ENCODE measurements around the gene KDM4F. TPM values are rescaled to one million over a fixed set of nuclear protein-coding genes. Genes with fewer than 3 reads are reported as not detected.

The KDM4F gene
- total and polyA plus RNA-seq, 12 donors: not detected

DNA sequence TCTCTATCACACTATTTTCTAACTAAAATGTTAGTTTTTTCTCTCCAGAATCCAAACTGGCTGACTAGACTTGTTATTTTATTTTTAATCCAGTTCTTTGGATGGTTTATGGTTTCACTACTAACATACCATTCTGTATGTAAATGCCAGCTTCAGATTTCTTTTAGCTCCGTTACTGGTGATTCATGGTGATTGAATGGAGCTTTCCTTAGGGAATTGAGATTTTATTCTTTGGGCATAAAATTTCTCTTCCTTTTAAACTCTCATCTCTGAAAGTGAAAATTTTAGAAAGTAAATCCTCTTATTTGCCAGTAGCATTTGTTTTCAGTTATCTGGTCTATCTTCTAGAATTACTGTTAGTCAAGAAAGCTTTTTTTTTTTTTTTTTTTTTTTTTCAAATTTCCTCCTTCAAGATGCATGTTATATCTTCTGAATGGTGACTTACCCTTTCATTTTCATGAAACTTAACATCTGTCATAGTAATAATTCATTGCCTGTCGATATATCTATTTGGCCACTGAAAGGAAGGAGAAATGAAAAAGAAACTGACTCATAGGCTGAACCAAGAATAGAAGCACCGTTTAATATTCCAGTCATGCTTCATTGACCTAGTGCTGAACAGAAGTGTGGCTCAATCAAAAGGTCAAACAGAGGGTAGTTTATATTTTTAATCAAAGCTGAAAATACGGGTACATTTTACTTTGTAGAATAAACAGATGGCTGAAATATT, 46.8 kb downstream of the KDM4F start:
- peak overlapping the region in 1 of 5 donors; percentile 24 for H3K27ac ChIP-seq
- intact Hi-C loops (cut with DNase I): no loop called here
- H3K36me3 ChIP-seq (replicated peaks in 1 of 2): no peaks in the 10 kb centered on the region
- no peak for DNase-seq
- H3K9me3 ChIP-seq (replicated peaks in 1 of 3): no peaks in the 10 kb centered on the region
- H3K4me1 ChIP-seq (replicated peaks in 1 of 2): peaks cover 11 to 36% of the 10 kb centered on the region in 2 donors
- TF ChIP-seq, protein P1, sequence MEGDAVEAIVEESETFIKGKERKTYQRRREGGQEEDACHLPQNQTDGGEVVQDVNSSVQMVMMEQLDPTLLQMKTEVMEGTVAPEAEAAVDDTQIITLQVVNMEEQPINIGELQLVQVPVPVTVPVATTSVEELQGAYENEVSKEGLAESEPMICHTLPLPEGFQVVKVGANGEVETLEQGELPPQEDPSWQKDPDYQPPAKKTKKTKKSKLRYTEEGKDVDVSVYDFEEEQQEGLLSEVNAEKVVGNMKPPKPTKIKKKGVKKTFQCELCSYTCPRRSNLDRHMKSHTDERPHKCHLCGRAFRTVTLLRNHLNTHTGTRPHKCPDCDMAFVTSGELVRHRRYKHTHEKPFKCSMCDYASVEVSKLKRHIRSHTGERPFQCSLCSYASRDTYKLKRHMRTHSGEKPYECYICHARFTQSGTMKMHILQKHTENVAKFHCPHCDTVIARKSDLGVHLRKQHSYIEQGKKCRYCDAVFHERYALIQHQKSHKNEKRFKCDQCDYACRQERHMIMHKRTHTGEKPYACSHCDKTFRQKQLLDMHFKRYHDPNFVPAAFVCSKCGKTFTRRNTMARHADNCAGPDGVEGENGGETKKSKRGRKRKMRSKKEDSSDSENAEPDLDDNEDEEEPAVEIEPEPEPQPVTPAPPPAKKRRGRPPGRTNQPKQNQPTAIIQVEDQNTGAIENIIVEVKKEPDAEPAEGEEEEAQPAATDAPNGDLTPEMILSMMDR (IDR thresholded peaks at IDR 0.05): no peak
- TF ChIP-seq POLR2A (IDR thresholded peaks at IDR 0.05): no peak
- no peak overlapping the region for H3K4me3 ChIP-seq
- 20 to 31% (median 27%) methylated on average over 4 of the region's 4 CpGs for WGBS, 4 donors
- no peaks in the 10 kb centered on the region for H3K27me3 ChIP-seq

DNA sequence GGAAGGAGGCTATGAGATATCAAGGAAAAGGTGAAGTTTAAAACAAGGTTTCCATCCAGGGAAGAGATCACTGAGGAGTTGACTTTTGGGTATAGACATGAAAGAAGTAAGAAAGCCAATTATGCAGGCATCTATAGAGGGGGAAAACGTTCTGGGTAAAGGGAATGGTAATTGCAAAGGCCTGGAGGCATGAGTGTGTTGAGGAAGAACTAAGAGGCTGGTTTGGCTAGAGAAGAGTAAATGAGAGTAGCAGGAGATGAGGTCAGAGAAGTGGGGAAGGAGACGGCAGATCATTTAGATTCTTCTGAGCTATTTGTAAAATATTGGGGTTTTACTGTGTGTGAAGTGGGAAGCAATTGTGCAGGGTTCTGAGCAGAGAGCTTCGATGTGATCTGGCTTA, 48.0 kb downstream of the KDM4F start:
- 77 to 87% (median 84%) methylated on average over 3 of the region's 3 CpGs for whole genome bisulfite sequencing, 4 donors
- intact Hi-C loops (cut with DNase I): no loop called here
- no peaks in the 10 kb centered on the region for H3K36me3 ChIP-seq (replicated peaks in 1 of 2)
- H3K9me3 ChIP-seq (replicated peaks in 1 of 3): no peaks in the 10 kb centered on the region
- H3K27ac ChIP-seq: no peak overlapping the region
- no peak for DNase-seq
- H3K4me1 ChIP-seq (replicated peaks in 1 of 2): peaks cover 11 to 37% of the 10 kb centered on the region in 2 donors
- no peaks in the 10 kb centered on the region for H3K27me3 ChIP-seq
- no peak for TF ChIP-seq POLR2A (IDR thresholded peaks at IDR 0.05)
- TF ChIP-seq, protein P1 (IDR thresholded peaks at IDR 0.05): no peak
- H3K4me3 ChIP-seq: no peak overlapping the region

DNA sequence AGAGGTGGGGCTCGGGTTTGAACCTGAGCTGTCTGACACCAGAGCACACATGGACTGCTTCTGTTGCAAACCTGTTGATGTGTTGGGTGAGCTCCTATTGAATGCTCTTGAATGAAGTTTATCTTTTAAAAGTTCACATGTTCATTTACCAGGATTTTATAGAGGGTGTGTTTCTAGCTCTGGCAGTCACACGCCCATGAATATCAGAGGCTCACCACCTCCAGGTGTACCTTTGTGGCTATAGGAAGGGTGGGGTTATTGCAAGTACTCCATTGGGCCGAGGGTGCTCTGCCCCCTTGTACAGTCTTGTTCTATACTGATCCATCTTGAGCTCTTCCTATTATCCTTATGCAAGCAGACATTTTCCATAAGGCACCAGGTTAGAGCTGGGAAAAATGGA, 49.6 kb downstream of the KDM4F start:
- TF ChIP-seq, protein P1 (IDR thresholded peaks at IDR 0.05): no peak
- TF ChIP-seq POLR2A (IDR thresholded peaks at IDR 0.05): no peak
- Histone ChIP-seq H3K27ac (no peak overlapping the region), H3K4me3 (no peak overlapping the region), H3K27me3 (no peaks in the 10 kb centered on the region), H3K9me3 (replicated peaks in 1 of 3) (no peaks in the 10 kb centered on the region), H3K4me1 (replicated peaks in 1 of 2) (peaks cover 11 to 22% of the 10 kb centered on the region in 2 donors), H3K36me3 (replicated peaks in 1 of 2) (no peaks in the 10 kb centered on the region)
- intact Hi-C loops (cut with DNase I): no loop called here
- WGBS, 4 donors: 89 to 95% (median 92%) methylated on average over 1 to 3 of the region's 3 CpGs
- DNase-seq: no peak

DNA sequence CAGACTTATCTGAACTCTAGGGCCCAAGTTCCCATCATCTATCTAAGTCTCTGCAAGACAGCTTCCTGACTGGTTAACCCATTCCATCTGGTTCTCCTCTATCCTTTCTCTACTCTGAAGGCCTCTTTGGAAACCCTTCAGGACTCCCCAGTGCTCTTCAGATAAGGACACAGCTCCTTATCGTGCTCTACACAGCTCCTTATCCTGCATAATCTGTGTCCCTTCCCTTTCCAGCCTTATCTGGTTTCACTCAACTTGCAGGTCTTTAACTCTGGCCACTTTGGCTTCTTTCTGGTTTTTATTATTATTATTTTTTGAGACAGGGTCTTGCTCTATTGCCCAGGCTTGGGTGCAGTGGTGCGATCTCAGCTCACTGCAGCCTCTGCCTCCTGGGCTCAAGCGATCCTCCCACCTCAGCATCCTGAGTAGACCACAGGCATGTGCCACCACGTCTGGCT, 51.0 kb downstream of the KDM4F start:
- Histone ChIP-seq H3K4me3 (no peak overlapping the region), H3K9me3 (replicated peaks in 1 of 3) (no peaks in the 10 kb centered on the region), H3K36me3 (replicated peaks in 1 of 2) (no peaks in the 10 kb centered on the region), H3K4me1 (replicated peaks in 1 of 2) (peaks cover 11 to 22% of the 10 kb centered on the region in 2 donors), H3K27ac (no peak overlapping the region), H3K27me3 (no peaks in the 10 kb centered on the region)
- WGBS, 4 donors: 90 to 95% (median 94%) methylated on average over 4 of the region's 4 CpGs
- intact Hi-C loops (cut with DNase I): no loop called here
- no peak for DNase-seq
- TF ChIP-seq POLR2A (IDR thresholded peaks at IDR 0.05): no peak
- TF ChIP-seq, protein P1 (IDR thresholded peaks at IDR 0.05): no peak

Other genes starting within 250 kb of the KDM4F start
- gene CWC15, start 75.9 kb upstream of the KDM4F start, total RNA-seq: 100 to 1,000 TPM in 1 of 9 donors, 10 to 100 TPM in 8; 21.6 to 127 (median 54.1) TPM
- 100 to 1,000 TPM in 2 of 3 donors, 10 to 100 TPM in 1; 80.7 to 218 (median 162) TPM for gene CWC15, start 75.9 kb upstream of the KDM4F start, polyA plus RNA-seq
- 1 to 10 TPM in 6 of 9 donors, under 1 TPM in 3; 0.84 to 2.4 (median 1.2) TPM for gene KDM4D, start 75.7 kb upstream of the KDM4F start, total RNA-seq
- gene KDM4D, start 75.7 kb upstream of the KDM4F start, polyA plus RNA-seq: 1 to 10 TPM in 1 of 3 donors, under 1 TPM in 2; 0.40 to 2.0 (median 0.47) TPM
- gene KDM4E, start 24.2 kb upstream of the KDM4F start, total RNA-seq: not detected
- not detected for gene KDM4E, start 24.2 kb upstream of the KDM4F start, polyA plus RNA-seq
- gene SRSF8, start 17.5 kb downstream of the KDM4F start, total RNA-seq: 10 to 100 TPM; 20.0 to 60.4 (median 36.4) TPM
- gene SRSF8, start 17.5 kb downstream of the KDM4F start, polyA plus RNA-seq: 10 to 100 TPM; 44.8 to 58.8 (median 54.1) TPM
- 10 to 100 TPM; 17.6 to 61.6 (median 33.2) TPM for gene ENDOD1, start 40.4 kb downstream of the KDM4F start, total RNA-seq
- 10 to 100 TPM in 1 of 3 donors, 1 to 10 TPM in 2; 6.1 to 33.1 (median 6.6) TPM for gene ENDOD1, start 40.4 kb downstream of the KDM4F start, polyA plus RNA-seq
- gene SESN3, start 181.8 kb downstream of the KDM4F start, total RNA-seq: 10 to 100 TPM; 30.1 to 90.0 (median 41.8) TPM
- gene SESN3, start 181.8 kb downstream of the KDM4F start, polyA plus RNA-seq: 10 to 100 TPM in 1 of 3 donors, 1 to 10 TPM in 2; 5.9 to 14.8 (median 8.3) TPM

Data from adrenal gland (tissue), 12 donors.